IPS-NIHi7 (cell line): ENCODE results near the gene CCT5.
"Not testable (repeated sequence)": the region's sequence is repeated elsewhere in the genome, so short reads cannot be mapped to it uniquely, and the experiment has no call there.

Source experiments
- DNase-seq: peaks from one replicate; pipeline ENCODE4 v3.0.0; 2012; ENCODE audit warnings: mixed read lengths; ENCODE audit errors: extremely low spot score

CCT5 gene

DNA sequence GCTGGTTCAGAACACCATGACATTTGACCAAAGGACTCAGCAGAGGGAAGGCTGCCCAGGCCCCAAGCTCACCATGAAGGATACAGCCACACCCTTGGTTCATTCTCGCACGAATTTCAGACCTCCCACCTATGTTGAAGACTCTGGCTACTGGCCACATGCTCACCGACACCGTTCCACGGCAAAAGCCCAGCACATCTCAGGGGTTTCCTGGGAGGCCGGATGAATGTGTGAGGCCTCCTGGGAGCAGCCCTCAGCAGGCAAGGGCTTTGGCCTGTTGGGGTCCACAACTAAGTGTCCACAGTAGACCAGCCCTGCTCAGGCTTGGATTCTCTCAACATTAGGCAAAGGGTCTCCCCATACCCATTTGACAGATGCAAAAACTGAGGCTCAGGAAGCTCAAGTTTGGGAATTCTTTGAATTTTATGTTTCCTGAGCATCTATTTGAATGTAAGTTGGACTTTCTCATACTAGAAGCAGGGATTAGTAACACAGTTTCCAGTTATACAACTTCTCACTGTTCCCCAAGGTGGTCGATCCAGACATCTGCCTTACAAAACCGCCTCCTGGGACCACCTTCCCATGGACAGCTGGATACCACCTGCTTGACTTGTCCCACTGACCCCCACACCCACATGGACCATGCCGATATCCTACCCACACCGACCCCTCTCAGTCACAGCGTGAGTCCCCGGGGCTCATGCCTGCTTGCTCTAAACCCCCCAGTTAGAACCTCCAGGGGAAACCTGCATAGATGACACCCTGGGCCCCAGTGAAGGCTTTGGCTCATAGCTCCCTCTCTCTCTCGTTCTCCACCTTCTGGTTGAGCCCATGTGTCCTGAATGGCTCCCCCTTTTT is 27.9 kb downstream of the CCT5 start:
- DNase-seq, result no peak

DNA sequence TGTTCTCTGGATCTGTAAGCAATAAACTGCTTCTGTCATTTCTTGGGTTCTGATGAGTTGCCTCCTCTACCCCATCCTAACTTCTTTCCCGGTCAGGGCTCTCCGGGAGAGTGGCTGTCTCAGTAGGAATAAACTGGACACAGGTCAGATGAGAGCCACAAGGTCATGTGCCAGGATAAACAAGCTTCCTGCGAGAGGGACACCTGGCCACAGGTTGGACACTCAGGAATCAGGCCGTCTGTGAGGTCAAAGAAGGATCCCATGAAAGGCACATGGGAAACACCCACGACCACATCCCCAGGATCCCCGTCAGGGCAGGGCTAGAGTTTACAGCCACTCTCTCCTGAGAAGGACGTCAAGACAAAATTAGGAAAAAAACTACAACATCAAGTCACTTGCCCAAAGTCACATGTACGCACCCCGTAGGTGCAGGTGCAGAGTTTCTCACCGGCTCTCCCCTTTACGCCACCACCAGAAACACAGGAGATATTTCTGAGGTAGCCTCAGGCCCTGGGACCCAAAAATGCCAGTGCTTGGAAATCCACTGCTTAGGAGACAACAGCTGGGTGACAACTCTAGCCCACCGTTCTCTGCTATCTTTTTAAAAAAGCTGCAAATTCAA is 28.7 kb downstream of the CCT5 start:
- no peak for DNase-seq

DNA sequence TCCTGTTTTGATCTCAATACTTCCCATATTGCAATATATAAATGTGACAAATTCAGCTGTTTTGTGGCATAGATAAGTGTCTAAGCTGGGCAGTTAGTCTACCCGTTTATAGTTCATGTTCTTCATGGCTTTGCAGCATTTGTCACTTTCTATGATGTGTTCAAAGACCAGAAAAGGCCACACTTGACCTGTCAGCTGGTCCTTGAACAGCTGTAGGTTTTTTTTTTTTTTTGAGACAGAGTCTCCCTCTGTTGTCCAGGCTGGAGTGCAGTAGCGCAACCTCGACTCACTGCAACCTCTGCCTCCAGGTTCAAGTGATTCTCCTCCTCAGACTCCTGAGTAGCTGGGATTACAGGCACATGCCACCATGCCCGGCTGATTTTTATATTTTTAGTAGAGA is 29.2 kb downstream of the CCT5 start:
- DNase-seq, result no peak

DNA sequence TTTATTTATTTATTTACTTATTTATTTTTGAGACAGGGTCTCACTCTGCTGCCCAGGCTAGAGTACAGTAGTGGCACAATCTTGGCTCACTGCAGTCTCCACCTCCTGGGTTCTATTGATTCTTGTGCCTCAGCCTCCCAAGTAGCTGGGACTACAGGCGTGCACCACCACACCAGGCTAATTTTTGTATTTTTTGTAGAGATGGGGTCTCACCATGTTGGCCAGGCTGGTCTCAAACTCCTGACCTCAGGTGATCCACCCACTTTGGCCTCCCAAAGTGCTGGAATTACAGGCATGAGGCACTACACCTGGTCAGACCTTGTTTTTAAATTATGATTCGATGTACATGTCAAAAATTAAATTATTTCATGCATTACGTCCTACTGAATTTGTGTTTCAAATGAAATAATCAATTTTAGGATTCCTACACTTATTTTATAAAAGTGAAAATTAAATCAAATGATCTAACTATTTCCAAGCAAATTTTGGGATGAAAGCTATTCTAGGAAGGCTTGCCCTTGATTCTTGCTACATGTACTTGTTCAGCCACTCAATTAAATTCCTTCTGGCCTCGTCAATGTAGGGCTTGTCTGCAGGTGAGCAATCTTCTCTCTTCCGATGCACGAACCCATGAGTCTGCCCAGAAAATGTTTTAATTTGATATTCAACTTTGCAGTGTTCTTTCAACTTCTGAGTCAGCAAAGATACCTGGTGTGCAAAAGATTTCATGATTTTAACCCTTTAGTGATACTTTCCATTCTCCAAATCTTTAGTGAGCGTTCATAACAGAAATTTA is 30.0 kb downstream of the CCT5 start:
- no peak for DNase-seq

DNA sequence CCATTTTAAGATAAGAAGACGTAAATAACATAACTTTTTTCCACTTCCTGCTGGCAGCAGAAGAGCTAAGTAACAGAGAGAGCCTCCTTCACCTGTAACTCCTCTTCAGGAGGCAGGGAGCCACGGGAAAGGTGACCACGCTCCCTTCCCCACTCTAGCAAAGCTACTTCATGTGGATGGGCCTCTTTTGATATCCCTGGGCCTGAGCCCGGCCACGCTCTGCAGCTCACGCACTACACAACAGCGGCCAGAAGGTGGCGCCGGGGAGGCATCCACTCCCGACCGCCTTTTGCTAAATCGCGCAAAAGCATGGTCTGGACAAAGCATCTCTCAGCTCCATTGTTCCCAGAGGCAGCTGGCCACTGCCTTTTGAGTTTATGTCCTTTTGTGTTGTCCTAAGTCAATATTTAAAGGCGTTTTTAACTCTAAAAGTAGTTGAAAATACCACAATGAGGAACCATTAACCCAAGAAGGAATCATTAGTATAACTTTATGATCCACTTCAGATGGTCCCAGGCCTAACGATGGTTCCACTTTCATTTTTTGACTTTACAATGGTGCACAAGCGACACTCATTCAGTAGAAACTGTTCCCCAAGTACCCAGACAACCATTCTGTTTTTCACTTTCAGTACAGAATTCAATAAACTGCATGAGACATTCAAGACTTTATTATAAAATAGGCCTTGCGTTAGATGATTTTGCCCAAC is 34.0 kb downstream of the CCT5 start:
- DNase-seq, result peak; percentile 90

DNA sequence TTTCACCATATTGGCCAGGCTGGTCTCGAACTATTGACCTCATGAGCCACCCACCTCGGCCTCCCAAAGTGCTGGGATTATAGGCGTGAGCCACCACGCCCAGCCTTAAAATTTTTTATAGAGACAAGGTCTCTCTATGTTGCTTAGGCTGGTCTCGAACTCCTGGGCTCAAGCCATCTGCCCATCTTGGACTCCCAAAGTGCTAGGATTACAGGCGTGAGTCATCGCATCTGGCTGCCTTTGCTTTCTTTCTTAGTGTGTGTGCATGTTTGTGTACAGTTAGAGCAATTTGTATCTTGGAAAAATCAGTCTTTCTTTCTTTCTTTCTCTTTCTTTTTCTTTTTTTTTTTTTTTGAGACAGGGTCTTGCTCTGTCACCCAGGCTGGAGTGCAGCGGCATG is 35.3 kb downstream of the CCT5 start:
- DNase-seq, result not testable (repeated sequence)

DNA sequence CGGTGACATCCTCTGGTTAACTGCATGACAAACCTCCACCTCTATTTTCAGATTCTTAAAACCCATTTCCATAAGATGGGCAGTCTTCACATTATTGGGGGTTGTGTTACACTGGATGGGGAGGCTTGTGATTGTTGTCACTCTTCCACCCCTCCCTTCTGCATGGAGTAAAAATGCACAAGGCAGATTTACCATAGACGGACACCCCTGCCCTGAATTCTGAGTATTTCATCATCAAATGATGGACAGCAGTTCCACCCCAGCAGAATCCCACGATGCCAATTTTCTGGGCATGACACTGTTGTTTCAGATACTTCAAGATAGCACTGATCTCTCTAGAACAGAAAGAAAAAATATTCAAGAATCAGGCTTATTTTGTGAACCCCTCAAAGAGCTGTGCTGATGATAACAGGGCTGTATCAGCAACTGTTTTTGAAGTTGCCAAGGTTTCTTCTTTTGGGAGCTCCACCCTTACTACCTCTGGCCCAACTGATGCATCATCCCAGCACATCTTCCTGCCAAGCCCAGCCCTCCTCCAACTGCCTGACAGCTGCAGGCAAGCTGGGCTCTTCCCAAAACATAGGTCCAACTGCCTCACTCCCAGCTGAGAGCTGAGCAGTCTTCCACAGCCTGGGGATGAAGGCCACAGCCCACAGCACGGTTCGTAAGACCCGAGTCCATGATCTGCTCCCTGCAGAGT is 36.2 kb downstream of the CCT5 start:
- DNase-seq, result no peak

DNA sequence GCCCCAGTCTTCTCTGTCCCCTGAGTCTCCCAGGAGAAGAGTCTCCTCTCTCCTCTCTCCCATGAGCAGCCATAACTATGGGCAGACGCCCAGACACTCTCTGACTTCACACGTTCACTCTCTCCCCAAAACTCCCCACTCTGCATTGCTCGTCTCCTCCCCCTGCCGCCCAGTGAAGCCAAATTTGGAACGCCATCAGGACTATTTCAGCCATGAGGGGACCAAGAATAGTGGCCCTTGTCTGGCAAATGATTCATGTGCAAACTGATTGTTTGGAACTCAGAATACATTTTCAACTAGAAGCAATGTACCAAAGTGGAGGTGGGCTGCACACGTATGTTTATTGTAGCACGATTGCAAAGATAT is 36.8 kb downstream of the CCT5 start:
- DNase-seq, result no peak

DNA sequence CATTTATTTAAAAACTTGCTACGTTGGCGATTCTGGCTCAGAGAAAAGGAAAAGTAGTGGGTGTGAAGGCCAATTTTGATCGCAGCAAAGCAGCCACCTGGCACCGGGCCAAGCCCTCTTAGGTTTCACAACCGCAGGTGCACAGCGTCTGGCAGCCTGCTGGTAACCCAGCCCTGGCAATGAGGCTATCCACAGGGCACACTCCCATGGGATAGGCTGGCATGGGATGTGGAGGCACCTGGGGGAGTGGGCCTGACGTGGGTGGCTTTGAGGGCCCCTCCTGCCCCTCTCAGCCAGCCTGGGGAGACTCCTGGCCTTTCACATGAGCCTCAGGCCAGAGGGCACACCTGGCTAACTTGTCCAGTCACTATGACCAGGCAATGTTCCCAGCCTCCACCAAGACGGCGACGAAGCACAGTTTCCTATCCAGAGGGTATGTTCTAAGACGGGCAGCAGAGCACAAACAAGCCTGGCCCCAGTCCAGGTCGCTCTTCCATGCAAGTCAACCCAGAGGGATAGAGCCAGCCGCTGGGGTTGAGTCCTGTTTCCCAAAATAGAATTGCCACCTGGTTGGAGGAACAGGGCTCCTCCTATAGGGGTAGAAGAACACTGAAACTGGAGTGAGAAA is 38.6 kb downstream of the CCT5 start:
- no peak for DNase-seq

DNA sequence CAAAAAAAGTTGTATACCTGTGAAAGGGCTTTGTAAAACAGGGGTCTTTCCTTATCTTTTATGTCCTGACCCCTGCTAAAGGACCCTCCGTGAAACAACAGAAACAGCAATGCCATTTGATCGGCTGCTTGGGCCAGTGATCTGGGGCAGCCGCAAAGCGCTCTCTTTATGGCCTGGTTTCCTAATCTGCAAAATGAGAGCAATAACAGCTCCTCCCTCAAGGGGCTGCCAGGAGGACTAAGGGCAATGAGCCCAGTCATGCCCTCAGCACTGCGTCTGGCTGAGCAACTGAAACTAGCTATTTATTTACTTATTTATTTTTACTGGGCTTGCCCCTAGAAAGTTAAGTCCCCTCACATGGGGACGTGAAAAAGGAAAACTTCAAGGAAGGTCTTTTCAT is 39.3 kb downstream of the CCT5 start:
- no peak for DNase-seq

DNA sequence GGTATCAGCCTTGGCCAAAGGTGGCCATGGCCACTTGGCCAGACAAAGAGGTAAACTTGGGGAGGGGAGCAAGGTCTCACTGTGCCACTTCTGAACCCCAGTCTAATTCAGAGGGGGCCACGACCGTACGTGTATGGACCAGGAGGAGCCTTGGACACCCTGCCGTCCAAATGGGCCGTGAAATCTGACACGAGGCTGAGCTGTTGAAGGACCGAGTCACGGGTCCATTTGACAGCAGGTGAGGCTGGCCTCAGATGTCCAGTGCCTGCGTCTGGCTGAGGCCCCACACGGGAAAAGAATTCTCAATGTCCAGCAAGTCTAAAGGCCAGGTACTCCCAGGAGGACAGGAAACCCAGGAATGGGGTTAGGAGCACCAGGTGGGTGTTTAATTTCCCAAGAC is 39.9 kb downstream of the CCT5 start:
- no peak for DNase-seq

DNA sequence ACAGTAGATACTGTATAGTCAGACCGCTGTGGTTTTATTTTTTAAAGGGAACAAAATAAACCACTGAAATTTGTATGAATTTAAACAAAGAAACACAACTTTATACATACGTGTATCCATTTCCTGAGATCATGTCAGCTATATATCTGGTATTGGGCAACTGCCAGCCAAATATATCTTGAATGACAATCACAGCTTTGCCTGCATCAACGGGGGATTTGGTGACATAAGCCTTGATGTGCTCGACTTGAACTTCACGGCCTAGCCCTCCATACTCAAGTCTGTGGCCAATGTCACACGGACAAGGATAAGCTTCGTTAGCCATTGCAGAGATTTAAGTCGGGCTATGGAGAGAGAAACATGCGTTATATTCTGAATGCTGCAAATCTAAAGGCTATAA is 40.4 kb downstream of the CCT5 start:
- no peak for DNase-seq

DNA sequence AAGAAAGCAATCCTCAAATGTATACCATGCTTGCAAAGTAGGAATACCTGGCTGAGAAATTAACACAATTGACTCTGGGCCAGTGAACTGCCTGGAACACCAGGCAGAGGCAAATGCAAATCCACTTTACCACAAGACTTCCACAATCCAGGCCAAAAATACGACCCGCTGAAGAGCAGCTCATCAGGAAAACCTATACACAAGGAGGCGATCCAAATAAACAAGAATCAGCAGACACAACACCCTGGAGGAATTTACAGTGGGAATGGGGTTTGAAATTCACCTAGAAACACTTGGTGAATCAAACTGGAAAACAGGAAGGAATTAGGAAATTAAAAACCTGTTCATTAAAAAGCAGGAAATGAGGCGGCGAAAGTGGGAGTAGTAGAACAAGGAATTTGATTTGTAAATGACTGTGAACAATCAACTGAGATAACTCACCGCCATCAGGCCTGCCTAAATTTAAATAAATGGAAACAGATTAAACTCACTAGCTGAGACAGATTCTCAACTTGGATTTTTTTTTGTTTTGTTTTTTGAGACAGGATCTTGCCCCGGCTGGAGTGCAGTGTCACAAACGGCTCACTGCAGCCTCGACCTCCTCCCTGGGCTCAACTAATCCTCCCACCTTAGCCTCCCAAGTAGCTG is 41.7 kb downstream of the CCT5 start:
- DNase-seq, result no peak

DNA sequence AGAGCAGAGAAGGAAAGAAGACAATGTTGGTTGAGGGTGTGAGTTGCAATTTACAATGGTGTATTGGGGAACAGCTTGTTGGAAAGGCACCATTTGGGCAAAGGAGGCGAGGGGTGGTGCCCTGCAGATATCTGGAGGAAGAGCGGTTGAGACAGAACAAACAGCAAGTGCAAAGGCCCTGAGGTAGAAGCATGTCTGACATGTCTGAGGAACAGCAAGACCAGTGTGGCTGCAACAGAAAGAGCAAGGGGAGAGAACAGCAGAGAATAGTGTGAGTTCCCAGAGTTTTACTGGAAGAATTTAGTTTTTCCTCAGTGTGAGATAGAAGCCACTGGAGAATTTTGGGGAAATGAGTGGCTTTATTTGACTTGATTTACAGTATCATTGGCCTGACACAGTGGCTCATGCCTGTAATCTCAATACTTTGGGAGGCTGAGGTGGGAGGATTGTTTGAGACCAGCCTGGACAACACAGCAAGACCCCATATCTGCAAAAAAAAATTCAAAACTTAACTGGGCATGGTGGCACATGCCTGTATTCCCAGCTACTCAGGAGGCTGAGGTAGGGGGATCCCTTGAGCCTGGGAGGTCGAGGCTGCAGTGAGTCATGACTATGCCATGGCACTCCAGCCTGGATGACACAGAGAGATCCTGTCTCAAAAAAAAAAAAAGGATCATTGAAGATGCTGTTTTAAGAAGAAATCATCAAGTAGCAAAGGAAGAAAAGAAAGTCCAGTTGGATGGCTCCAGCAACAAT is 44.0 kb downstream of the CCT5 start:
- DNase-seq, result no peak

DNA sequence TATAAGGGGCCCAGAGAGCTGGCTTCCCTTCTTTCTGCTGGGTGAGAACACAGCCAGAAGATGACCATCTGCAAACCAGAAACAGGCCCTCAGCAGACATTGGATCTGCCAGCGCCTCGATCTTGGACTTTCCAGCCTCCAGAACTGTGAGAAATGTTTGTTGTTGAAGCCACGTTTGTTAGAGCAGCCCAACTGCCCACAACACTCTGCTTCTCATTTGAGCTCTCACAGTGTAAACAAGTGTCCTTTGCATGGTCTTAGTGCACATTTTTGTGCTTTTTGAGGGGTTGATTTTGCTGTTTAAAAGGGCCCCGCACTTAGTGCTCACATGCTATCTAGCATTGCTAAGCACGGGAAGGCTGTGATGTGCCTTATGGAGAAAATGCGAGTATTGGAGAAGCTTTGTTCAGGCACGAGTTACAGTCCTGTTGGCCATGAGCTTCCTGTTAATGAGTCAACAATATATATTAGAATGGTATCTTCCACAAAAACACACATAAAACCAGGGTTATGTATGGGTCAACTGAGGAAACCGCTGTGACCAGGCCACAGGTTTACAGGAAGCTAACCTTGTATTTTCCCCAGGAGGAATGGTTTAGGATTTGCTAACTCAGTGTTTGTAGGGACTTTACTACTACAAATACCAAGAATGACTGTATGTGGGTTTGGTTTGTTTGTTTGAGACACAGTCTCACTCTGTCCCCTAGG is 45.7 kb downstream of the CCT5 start:
- no peak for DNase-seq

DNA sequence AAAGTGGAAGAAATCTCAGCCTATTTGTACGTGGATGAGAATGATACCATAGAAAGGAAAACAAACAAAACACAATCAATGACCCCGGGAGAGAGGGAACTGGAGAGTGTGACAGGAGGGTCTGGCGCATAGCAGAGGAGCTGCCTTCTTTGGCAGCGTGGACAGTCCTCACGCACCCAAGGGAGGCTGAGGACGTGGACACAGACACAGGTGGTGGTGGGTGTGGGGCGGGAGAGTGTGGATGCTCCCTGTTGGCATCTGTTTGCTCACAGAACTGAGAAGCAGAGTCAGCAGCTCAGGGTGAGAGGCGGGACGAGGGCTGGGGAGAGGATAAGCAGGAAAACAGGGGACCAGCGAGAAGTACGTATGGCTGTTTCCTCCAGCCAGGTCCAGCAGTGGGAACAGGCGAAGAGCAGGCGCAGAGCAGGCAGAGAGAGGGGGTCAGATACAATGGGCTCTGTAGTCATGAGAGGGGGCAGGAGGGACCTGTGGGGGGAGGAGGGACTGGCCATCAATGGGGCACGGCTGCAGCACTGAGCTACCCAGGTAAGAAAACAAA is 47.6 kb downstream of the CCT5 start:
- no peak for DNase-seq

DNA sequence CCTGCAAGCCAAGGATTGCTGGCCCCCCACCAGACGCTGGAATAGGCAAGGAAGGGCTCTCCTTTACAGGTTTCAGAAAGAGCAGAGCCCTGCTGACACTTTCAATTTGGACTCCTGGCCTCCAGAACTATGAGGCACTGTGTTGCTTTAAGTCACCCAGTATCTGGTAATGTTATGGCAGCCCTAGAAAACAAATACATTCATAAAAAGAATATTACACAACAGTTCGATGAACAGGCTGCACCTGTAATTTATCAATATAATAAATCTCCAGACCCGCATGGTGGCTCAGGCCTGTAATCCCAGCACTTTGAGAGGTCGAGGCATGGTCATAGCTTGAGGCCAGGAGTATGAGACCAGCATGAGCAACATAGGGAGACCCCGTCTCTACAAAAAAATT is 50.2 kb downstream of the CCT5 start:
- DNase-seq, result no peak

DNA sequence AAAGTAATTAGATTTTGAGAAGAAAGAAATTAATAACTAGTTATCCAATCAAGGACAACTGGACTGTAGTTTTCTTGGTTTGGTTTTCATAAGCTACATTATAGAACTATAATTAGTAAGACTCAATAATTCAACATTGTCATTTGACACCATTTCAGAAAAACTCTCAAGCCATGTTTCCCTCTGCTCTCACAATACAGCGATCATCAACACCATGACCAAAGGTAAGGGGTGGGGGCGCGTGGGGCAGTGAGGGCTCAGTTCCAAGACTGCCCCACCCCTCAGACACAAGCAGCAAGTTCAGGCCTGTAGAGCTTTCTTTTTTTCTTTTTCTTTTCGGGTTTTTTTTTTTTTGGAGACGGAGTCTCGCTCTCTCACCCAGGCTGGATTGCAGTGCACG is 51.2 kb downstream of the CCT5 start:
- DNase-seq, result no peak
